Esophagus squamous epithelium (tissue), 5 donors: ENCODE results near the gene UBAC2. TPM values are rescaled to one million over a fixed set of nuclear protein-coding genes. Genes with fewer than 3 reads are reported as not detected.

Source experiments
- DNase-seq: peaks from one replicate; lab custom pipeline; 2025; lab: John Stamatoyannopoulos, UW
- H3K27ac ChIP-seq, 4 donors: fragments of 200-600 bp; sonication (generic); one replicate each; pipeline ENCODE4 v1.5.1; 2016 to 2019; ENCODE audit warnings: mild to moderate bottlenecking in 1 of 4
- H3K27me3 ChIP-seq, 4 donors: fragments of 200-600 bp; sonication (generic); 1 replicate in 3 of 4; 2 replicates in 1 of 4; pipeline versions ENCODE4 v1.5.1 to v1.6.0; 2017 to 2021; ENCODE audit warnings: antibody characterized with exemption in 1 of 4
- H3K36me3 ChIP-seq, 3 donors: fragments of 200-600 bp; sonication (generic); one replicate each; pipeline ENCODE4 v1.5.1; 2016 to 2019
- H3K4me1 ChIP-seq, 3 donors: fragments of 200-600 bp; sonication (generic); one replicate each; pipeline ENCODE4 v1.5.1; 2017 to 2019
- H3K4me3 ChIP-seq, 4 donors: fragments of 200-600 bp; sonication (generic); 1 replicate in 3 of 4; 2 replicates in 1 of 4; pipeline ENCODE4 v1.5.1; 2016 to 2019; ENCODE audit warnings: mild to moderate bottlenecking in 2 of 4, moderate library complexity in 1 of 4
- H3K9me3 ChIP-seq, 3 donors: fragments of 200-600 bp; sonication (generic); one replicate each; pipeline ENCODE4 v1.5.1; 2016 to 2019
- POLR2A ChIP-seq, 4 donors: fragments of 450-650 bp; IDR thresholded peaks; one replicate each; pipeline ENCODE4 v1.6.1; 2017; ENCODE audit warnings: antibody characterized with exemption in 4 of 4, mild to moderate bottlenecking in 4 of 4, moderate library complexity in 3 of 4
- WGBS, 2 donors: methylation state at CpG; one replicate each; pipeline ENCODE4 v1.1.5; 2018; 5-methylcytosine and 5-hydroxymethylcytosine counted together
- intact Hi-C: fragments of 100-400 bp; cut with DNase I; formaldehyde crosslinking; loops from one replicate; pipeline ENCODE4 v1.15.0; 2022
- total RNA-seq, 4 donors: library from RNA; depleted of rRNA; stranded (reverse); fragments of >200 nt; gene quantifications; one replicate each; pipeline ENCODE4 v1.1.0, GENCODE V29; 2016
- TF ChIP-seq, protein P1 (sequence below), 6 experiments: fragments of 450-650 bp in 4 of 6; fragments of 200-600 bp in 2 of 6; sonication (generic) in 2 of 6; IDR thresholded peaks; one replicate each; pipeline ENCODE4 v1.5.1; 2016 to 2019; ENCODE audit warnings: antibody characterized with exemption in 6 of 6, mild to moderate bottlenecking in 4 of 6, moderate library complexity in 4 of 6
- donor health status: DM: yes; HTN: yes; CAD: no.

UBAC2 gene
- total RNA-seq, 4 donors from 2014 or later = 60.8 to 84.6 (median 75.0) TPM

DNA sequence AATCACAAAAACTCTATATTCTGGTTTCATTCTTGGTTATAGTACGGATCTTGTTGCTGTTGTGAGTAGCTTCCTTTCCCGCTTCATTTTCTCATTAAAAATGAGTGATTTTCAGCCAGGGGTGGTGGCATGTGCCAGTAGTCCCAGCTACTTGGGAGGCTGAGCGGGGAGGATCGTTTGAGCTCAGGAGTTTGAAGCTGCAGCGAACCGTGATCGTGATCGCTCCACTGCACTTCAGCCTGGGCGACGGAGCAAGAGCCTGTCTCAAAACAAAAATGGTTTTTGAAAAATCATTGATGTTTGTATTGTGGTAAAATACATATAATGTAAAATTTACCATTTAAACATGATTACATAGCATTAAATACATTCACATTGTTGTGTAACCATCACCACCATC lies 229.0 kb downstream of the UBAC2 start:
- WGBS, 2 donors = 80% methylated on average over 10 of the region's 10 CpGs
- Histone ChIP-seq H3K36me3 (no peaks in the 10 kb centered on the region), H3K4me1 (peaks cover 5 to 28% (median 11%) of the 10 kb centered on the region in 3 donors), H3K27me3 (peaks cover 0 to 4% (median 0%) of the 10 kb centered on the region in 4 donors), H3K9me3 (no peaks in the 10 kb centered on the region), H3K4me3 (no peak overlapping the region), H3K27ac (no peak overlapping the region)
- DNase-seq = no peak
- intact Hi-C loops = no loop called here
- TF ChIP-seq POLR2A (IDR thresholded peaks at IDR 0.05) = no peak

DNA sequence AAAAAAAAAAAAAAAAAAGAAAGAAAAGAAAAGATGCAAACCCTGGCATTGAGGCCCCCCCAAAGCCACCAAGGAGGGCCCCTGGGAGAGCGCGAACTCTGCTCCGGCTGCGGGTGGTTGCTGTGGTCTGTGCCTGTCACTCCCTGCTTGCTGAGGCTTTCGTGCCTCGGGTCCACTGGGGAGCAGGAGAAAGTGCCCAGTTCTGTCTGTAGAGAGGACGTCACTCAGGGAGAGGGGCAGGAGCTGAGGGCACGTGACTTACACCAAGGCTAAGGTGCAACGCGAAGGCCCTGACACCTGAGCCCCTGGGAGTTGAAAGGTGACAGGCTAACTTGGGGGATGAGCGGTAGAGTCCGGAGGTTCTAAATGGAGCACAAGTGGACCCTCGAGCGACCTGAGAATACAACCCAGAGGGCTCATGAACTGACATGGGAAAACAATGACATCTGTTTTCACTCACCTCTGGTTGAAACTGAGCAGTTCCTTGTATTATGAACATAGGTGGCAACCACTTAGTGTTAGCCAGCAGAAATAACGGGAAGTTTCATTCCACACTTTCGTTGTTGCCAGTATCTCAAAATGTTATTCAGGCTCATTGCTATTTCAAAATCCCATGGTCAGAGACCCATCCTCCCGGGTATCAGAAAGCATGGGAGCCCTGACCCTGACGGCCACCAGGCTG lies 231.4 kb downstream of the UBAC2 start:
- DNase-seq = no peak
- Histone ChIP-seq H3K36me3 (no peaks in the 10 kb centered on the region), H3K27me3 (peaks cover 0 to 4% (median 0%) of the 10 kb centered on the region in 4 donors), H3K9me3 (no peaks in the 10 kb centered on the region), H3K4me1 (peaks cover 5 to 28% (median 7%) of the 10 kb centered on the region in 3 donors), H3K27ac (peak overlapping the region in 3 of 4 donors; percentile 22 to 71 (median 65)), H3K4me3 (peak overlapping the region in 1 of 4 donors; percentile 49)
- no peak for TF ChIP-seq POLR2A (IDR thresholded peaks at IDR 0.05)
- TF ChIP-seq, protein P1, sequence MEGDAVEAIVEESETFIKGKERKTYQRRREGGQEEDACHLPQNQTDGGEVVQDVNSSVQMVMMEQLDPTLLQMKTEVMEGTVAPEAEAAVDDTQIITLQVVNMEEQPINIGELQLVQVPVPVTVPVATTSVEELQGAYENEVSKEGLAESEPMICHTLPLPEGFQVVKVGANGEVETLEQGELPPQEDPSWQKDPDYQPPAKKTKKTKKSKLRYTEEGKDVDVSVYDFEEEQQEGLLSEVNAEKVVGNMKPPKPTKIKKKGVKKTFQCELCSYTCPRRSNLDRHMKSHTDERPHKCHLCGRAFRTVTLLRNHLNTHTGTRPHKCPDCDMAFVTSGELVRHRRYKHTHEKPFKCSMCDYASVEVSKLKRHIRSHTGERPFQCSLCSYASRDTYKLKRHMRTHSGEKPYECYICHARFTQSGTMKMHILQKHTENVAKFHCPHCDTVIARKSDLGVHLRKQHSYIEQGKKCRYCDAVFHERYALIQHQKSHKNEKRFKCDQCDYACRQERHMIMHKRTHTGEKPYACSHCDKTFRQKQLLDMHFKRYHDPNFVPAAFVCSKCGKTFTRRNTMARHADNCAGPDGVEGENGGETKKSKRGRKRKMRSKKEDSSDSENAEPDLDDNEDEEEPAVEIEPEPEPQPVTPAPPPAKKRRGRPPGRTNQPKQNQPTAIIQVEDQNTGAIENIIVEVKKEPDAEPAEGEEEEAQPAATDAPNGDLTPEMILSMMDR (IDR thresholded peaks at IDR 0.05) = no peak
- intact Hi-C loops = no loop called here
- 64 to 70% methylated on average over 16 of the region's 18 CpGs for WGBS, 2 donors

DNA sequence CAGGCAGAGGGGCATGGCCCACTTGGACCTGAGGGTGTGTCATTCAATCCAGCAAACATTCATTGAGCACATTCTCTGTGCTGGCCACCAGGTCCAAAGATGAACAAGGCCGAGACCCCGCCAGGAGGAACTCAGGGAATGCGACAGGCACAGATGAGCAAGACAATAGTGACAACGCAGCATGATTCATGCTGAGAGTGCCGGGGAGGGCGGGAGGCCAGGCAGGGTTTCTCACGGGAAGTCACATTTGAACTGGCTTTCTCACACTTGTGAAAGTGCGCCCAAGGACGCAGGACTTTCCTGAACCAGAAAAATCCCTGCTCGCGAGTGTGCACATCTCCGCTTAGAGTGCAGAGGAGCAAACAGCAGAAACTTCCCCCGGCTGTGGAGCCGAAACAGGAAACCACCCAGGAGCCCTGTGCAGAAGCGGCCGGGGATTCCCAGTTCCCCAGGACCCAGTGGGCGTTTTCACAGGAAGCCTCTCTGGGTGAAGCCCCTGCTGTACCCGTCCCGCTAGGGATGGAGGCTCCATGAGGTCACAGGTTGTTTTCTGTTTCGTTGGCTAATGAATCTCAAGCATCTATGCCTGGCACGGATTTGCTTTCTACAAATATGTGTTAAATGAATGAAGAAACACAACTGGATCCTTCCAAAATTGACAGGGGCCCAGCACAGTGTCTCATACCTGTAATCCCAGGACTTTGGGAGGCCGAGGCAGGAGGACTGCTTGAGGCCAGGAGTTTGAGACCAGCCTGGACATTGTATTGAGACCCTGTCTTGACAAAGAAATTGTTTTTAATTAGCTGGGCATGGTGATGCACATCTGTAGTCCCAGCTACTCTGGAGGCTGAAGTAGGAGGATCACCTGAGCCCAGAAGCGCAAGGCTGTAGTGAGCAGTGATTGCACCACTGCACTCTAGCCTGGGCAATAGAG lies 232.2 kb downstream of the UBAC2 start:
- peak overlapping the region in 3 of 4 donors; percentile 22 to 71 (median 65) for H3K27ac ChIP-seq
- 11 to 16% methylated on average over 15 to 20 of the region's 23 CpGs for WGBS, 2 donors
- intact Hi-C loops = no loop called here
- peak in 1 of 4 donors; percentile 18 for TF ChIP-seq POLR2A (IDR thresholded peaks at IDR 0.05)
- TF ChIP-seq, protein P1 (IDR thresholded peaks at IDR 0.05) = no peak
- peak overlapping the region in 3 of 4 donors; percentile 9 to 49 (median 33) for H3K4me3 ChIP-seq
- H3K27me3 ChIP-seq = no peaks in the 10 kb centered on the region
- H3K4me1 ChIP-seq = peaks cover 5 to 31% (median 7%) of the 10 kb centered on the region in 3 donors
- no peaks in the 10 kb centered on the region for H3K9me3 ChIP-seq
- no peaks in the 10 kb centered on the region for H3K36me3 ChIP-seq
- peak; percentile 8 for DNase-seq

DNA sequence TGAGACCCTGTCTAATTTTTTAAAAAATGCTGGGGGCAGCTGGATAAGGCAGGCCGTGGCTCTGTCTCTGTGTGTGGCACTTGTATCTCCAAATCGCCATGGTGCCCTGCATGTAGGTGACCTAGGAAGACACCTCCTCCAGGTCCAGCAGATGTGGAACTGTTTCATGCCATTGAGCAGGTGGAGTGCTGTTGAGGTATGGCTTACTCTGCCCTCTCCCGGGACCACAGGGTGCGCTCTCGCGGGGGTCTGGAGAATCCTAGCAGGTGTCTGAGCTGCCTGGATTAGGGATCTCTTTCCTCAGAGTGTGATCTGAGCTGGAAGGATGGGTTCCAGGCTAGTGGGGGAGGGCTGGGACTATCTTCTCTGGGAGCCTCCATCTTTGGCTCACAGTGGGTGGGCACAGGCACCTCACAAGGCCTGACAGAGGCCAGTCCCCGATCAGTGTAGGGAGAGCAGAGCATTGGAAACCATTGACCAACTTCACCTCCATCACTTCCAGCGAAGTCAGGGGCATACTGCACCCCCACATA lies 233.0 kb downstream of the UBAC2 start:
- 83 to 100% methylated on average over 2 of the region's 8 CpGs for WGBS, 2 donors
- Histone ChIP-seq H3K4me3 (no peak overlapping the region), H3K36me3 (no peaks in the 10 kb centered on the region), H3K27ac (peak overlapping the region in 3 of 4 donors; percentile 22 to 71 (median 65)), H3K4me1 (peaks cover 5 to 31% (median 7%) of the 10 kb centered on the region in 3 donors), H3K9me3 (no peaks in the 10 kb centered on the region), H3K27me3 (peaks cover 0 to under 1% (median 0%) of the 10 kb centered on the region in 4 donors)
- TF ChIP-seq, protein P1 (IDR thresholded peaks at IDR 0.05) = no peak
- TF ChIP-seq POLR2A (IDR thresholded peaks at IDR 0.05) = no peak
- intact Hi-C loops = no loop called here
- DNase-seq = no peak

DNA sequence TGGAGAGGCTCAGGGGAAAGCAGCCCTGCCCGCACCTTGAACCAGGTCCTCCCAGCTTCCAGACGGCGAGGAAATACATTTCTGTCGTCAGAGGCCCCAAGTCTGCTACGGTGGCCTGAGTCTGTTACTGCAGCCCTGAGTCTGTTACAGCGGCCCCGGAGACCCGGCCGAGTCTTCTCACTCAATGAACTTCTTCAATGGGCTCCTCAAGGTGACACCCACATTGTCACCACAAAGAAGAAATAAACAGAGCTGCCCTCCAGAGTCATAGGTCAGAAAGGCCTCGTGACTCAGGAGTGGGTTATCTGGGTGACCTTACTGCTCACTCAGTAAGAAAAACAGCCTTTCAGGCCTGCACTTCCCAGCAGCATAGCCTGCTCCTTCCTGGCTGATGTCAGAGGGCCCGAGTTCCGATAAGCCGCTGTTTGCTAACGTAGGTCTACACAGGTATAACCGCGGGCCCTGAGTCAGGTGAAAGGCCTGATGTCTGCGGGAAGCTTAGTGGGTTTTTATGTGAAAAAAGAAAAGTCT lies 233.7 kb downstream of the UBAC2 start:
- Histone ChIP-seq H3K36me3 (no peaks in the 10 kb centered on the region), H3K4me1 (peaks cover 5 to 31% (median 7%) of the 10 kb centered on the region in 3 donors), H3K27ac (peak overlapping the region in 2 of 4 donors; percentile 5 to 71), H3K27me3 (peaks cover 0 to 7% (median 0%) of the 10 kb centered on the region in 4 donors), H3K9me3 (no peaks in the 10 kb centered on the region), H3K4me3 (no peak overlapping the region)
- TF ChIP-seq, protein P1 (IDR thresholded peaks at IDR 0.05) = peak in 1 of 6 experiments; percentile 14
- peak in 1 of 4 donors; percentile 19 for TF ChIP-seq POLR2A (IDR thresholded peaks at IDR 0.05)
- no peak for DNase-seq
- WGBS, 2 donors = 60 to 79% methylated on average over 7 to 9 of the region's 17 CpGs
- intact Hi-C loops = no loop called here
